Mesenchymal stem cell (in vitro differentiated cells and primary cell): ENCODE results near the gene PITX3.

Experiments used
- DNase-seq: peaks from one replicate; pipeline ENCODE4 v3.0.0-alpha.2; 2013
- H2AFZ ChIP-seq: one replicate; pipeline ENCODE4 v1.6.1; 2013; ENCODE audit warnings: low read depth, mild to moderate bottlenecking, control low read depth, inconsistent platforms, low read length, moderate library complexity
- H2AK5ac ChIP-seq: 2 replicates; pipeline ENCODE4 v1.6.1; 2013; ENCODE audit warnings: low read length, moderate library complexity, mild to moderate bottlenecking, inconsistent platforms; ENCODE audit not compliant: severe bottlenecking
- H2BK120ac ChIP-seq: one replicate; pipeline ENCODE4 v1.6.1; 2013; ENCODE audit warnings: low read depth, mild to moderate bottlenecking, inconsistent platforms, low read length, moderate library complexity
- H2BK12ac ChIP-seq, 2 experiments: one replicate each; pipeline ENCODE4 v1.6.1; 2013; ENCODE audit warnings: inconsistent platforms in 2 of 2, low read length in 2 of 2, mild to moderate bottlenecking in 2 of 2, moderate library complexity in 2 of 2, control low read depth in 1 of 2
- H2BK15ac ChIP-seq: one replicate; pipeline ENCODE4 v1.6.1; 2013; ENCODE audit warnings: mild to moderate bottlenecking, low read depth, inconsistent platforms; ENCODE audit not compliant: poor library complexity, severe bottlenecking
- H2BK5ac ChIP-seq: 2 replicates; pipeline ENCODE4 v1.6.1; 2013; ENCODE audit warnings: low read depth, mild to moderate bottlenecking, low read length, control low read depth, inconsistent platforms; ENCODE audit not compliant: poor library complexity, severe bottlenecking
- H3K14ac ChIP-seq, 2 experiments: one replicate each; pipeline ENCODE4 v1.6.1; 2013; ENCODE audit warnings: inconsistent platforms in 2 of 2, low read length in 2 of 2, control low read depth in 1 of 2, mild to moderate bottlenecking in 1 of 2, moderate library complexity in 1 of 2
- H3K18ac ChIP-seq, 2 experiments: one replicate each; pipeline ENCODE4 v1.6.1; 2013; ENCODE audit warnings: inconsistent platforms in 2 of 2, low read length in 2 of 2, control low read depth in 1 of 2, low read depth in 1 of 2, mild to moderate bottlenecking in 1 of 2
- H3K23ac ChIP-seq, 2 experiments: one replicate each; pipeline ENCODE4 v1.6.1; 2013; ENCODE audit warnings: inconsistent platforms in 2 of 2, low read length in 2 of 2, mild to moderate bottlenecking in 2 of 2, moderate library complexity in 2 of 2, control low read depth in 1 of 2
- H3K27ac ChIP-seq: 2 replicates; pipeline ENCODE4 v1.5.1; 2013; ENCODE audit warnings: mild to moderate bottlenecking, moderate library complexity, low read length, control low read depth, inconsistent platforms; ENCODE audit not compliant: poor library complexity, severe bottlenecking
- H3K27me3 ChIP-seq, 2 experiments: 2 replicates each; pipeline versions ENCODE4 v1.6.1 to v1.7.0; 2013; ENCODE audit warnings: low read length in 2 of 2, mild to moderate bottlenecking in 2 of 2, moderate library complexity in 2 of 2, control low read depth in 1 of 2, inconsistent platforms in 1 of 2; ENCODE audit not compliant: control insufficient read depth in 1 of 2, insufficient read depth in 1 of 2
- H3K36me3 ChIP-seq, 2 experiments: 2 replicates each; pipeline versions ENCODE4 v1.6.1 to v1.7.0; 2013; ENCODE audit warnings: low read length in 2 of 2, control low read depth in 1 of 2, inconsistent platforms in 1 of 2, low read depth in 1 of 2, mild to moderate bottlenecking in 1 of 2; ENCODE audit not compliant: insufficient read depth in 2 of 2, control insufficient read depth in 1 of 2
- H3K4ac ChIP-seq, 2 experiments: one replicate each; pipeline ENCODE4 v1.6.1; 2013; ENCODE audit warnings: inconsistent platforms in 2 of 2, low read length in 2 of 2, mild to moderate bottlenecking in 2 of 2, moderate library complexity in 2 of 2, control low read depth in 1 of 2, low read depth in 1 of 2
- H3K4me1 ChIP-seq: 2 replicates; pipeline ENCODE4 v1.6.1; 2013; ENCODE audit warnings: low read depth, low read length, control low read depth; ENCODE audit not compliant: control insufficient read depth, insufficient read depth
- H3K4me2 ChIP-seq: 2 replicates; pipeline ENCODE4 v1.6.1; 2013; ENCODE audit warnings: low read length, mild to moderate bottlenecking, inconsistent platforms; ENCODE audit not compliant: poor library complexity, severe bottlenecking
- H3K4me3 ChIP-seq, 2 experiments: 2 replicates each; pipeline versions ENCODE4 v1.5.1 to v1.7.0; 2013; ENCODE audit warnings: low read length in 2 of 2, mild to moderate bottlenecking in 2 of 2, control low read depth in 1 of 2, low read depth in 1 of 2; ENCODE audit not compliant: insufficient read depth in 1 of 2
- H3K79me1 ChIP-seq: replicated peaks from 2 replicates; pipeline ENCODE4 v1.6.1; 2013; ENCODE audit warnings: mild to moderate bottlenecking, control low read depth, low read length, inconsistent platforms; ENCODE audit not compliant: poor library complexity, severe bottlenecking
- H3K9ac ChIP-seq: 2 replicates; pipeline ENCODE4 v1.7.0; 2013; ENCODE audit warnings: mild to moderate bottlenecking, low read length, moderate library complexity
- H3K9me3 ChIP-seq: 2 replicates; pipeline ENCODE4 v1.7.0; 2013; ENCODE audit warnings: mild to moderate bottlenecking, low read length; ENCODE audit not compliant: control insufficient read depth
- H4K8ac ChIP-seq: one replicate; pipeline ENCODE4 v1.6.1; 2013; ENCODE audit warnings: inconsistent platforms, mild to moderate bottlenecking, low read length, moderate library complexity
- H4K91ac ChIP-seq: one replicate; pipeline ENCODE4 v1.6.1; 2013; ENCODE audit warnings: mild to moderate bottlenecking, low read length, inconsistent platforms
- WGBS: methylation state at CpG from one replicate; pipeline ENCODE4 v1.1.7; 2013; ENCODE audit warnings: mixed read lengths; 5-methylcytosine and 5-hydroxymethylcytosine counted together

PITX3 gene

GRCh38 chr10:102235598-102235920, 5.8 kb downstream of the PITX3 start:
- Histone ChIP-seq H3K27ac (no peak overlapping the region), H2BK120ac (no peak overlapping the region), H3K14ac (no peak overlapping the region), H2BK5ac (no peak overlapping the region), H2AFZ (no peak overlapping the region), H3K9ac (no peak overlapping the region), H3K36me3 (no peaks in the 10 kb centered on the region), H3K4me1 (peaks cover 21% of the 10 kb centered on the region), H3K23ac (no peak overlapping the region), H2BK15ac (no peak overlapping the region), H3K27me3 (peaks cover 21 to 49% of the 10 kb centered on the region in 2 experiments), H3K9me3 (no peaks in the 10 kb centered on the region), H2BK12ac (no peak overlapping the region), H4K91ac (no peak overlapping the region), H2AK5ac (no peak overlapping the region), H4K8ac (no peak overlapping the region), H3K4me2 (no peak overlapping the region), H3K4me3 (no peak overlapping the region), H3K79me1 (no peaks in the 10 kb centered on the region), H3K4ac (no peak overlapping the region), H3K18ac (no peak overlapping the region)
- WGBS, result 76% methylated on average over 1 of the region's 1 CpG
- no peak for DNase-seq

GRCh38 chr10:102234888-102235597, 6.3 kb downstream of the PITX3 start:
- WGBS, result 72% methylated on average over 5 of the region's 12 CpGs
- Histone ChIP-seq H2BK12ac (no peak overlapping the region), H2AK5ac (no peak overlapping the region), H3K9ac (no peak overlapping the region), H3K4me3 (no peak overlapping the region), H2BK15ac (no peak overlapping the region), H3K4ac (no peak overlapping the region), H3K27ac (no peak overlapping the region), H3K4me1 (peaks cover 21% of the 10 kb centered on the region), H2AFZ (no peak overlapping the region), H3K9me3 (no peaks in the 10 kb centered on the region), H4K8ac (no peak overlapping the region), H3K36me3 (no peaks in the 10 kb centered on the region), H3K4me2 (no peak overlapping the region), H3K79me1 (no peaks in the 10 kb centered on the region), H3K18ac (no peak overlapping the region), H2BK120ac (no peak overlapping the region), H2BK5ac (no peak overlapping the region), H4K91ac (no peak overlapping the region), H3K14ac (no peak overlapping the region), H3K23ac (no peak overlapping the region), H3K27me3 (peaks cover 16 to 44% of the 10 kb centered on the region in 2 experiments)
- DNase-seq, result no peak

GRCh38 chr10:102233997-102234396, 7.3 kb downstream of the PITX3 start:
- no peaks in the 10 kb centered on the region for H3K36me3 ChIP-seq
- peaks cover 9 to 34% of the 10 kb centered on the region in 2 experiments for H3K27me3 ChIP-seq
- no peaks in the 10 kb centered on the region for H3K9me3 ChIP-seq
- H3K9ac ChIP-seq, result no peak overlapping the region
- H2AK5ac ChIP-seq, result no peak overlapping the region
- H3K4ac ChIP-seq, result no peak overlapping the region
- no peak overlapping the region for H2BK5ac ChIP-seq
- no peak overlapping the region for H3K18ac ChIP-seq
- H2AFZ ChIP-seq, result no peak overlapping the region
- H2BK15ac ChIP-seq, result no peak overlapping the region
- no peak overlapping the region for H3K4me3 ChIP-seq
- no peak overlapping the region for H3K4me2 ChIP-seq
- WGBS, result no CpG with 5 or more reads among the region's 1 CpG
- no peak overlapping the region for H4K91ac ChIP-seq
- no peak overlapping the region for H3K14ac ChIP-seq
- no peak overlapping the region for H4K8ac ChIP-seq
- no peak overlapping the region for H3K23ac ChIP-seq
- H2BK12ac ChIP-seq, result no peak overlapping the region
- H2BK120ac ChIP-seq, result no peak overlapping the region
- DNase-seq, result no peak
- H3K27ac ChIP-seq, result no peak overlapping the region
- peaks cover 23% of the 10 kb centered on the region for H3K4me1 ChIP-seq
- H3K79me1 ChIP-seq, result no peaks in the 10 kb centered on the region

GRCh38 chr10:102231357-102232318, 9.7 kb downstream of the PITX3 start:
- WGBS, result 27% methylated on average over 63 of the region's 76 CpGs
- Histone ChIP-seq H3K79me1 (no peaks in the 10 kb centered on the region), H3K14ac (no peak overlapping the region), H2BK15ac (peak overlapping the region; percentile 52), H2AK5ac (no peak overlapping the region), H3K4me1 (peaks cover 23% of the 10 kb centered on the region), H2BK120ac (no peak overlapping the region), H3K18ac (no peak overlapping the region), H3K9me3 (no peaks in the 10 kb centered on the region), H2AFZ (no peak overlapping the region), H4K91ac (no peak overlapping the region), H3K9ac (no peak overlapping the region), H3K23ac (peak overlapping the region in 1 of 2 experiments; percentile 11), H3K36me3 (no peaks in the 10 kb centered on the region), H3K27me3 (peaks cover 25 to 37% of the 10 kb centered on the region in 2 experiments), H3K4me2 (peak overlapping the region; percentile 75), H3K4me3 (peak overlapping the region; percentile 56 to 73), H2BK5ac (no peak overlapping the region), H3K4ac (no peak overlapping the region), H3K27ac (no peak overlapping the region), H2BK12ac (no peak overlapping the region), H4K8ac (no peak overlapping the region)
- DNase-seq, result peak; percentile 36
